Ovary (tissue), 3 donors: ENCODE data around the gene PWP2.

Source experiments
- CTCF ChIP-seq, 3 donors: fragments of 450-650 bp in 2 of 3; fragments of 200-600 bp in 1 of 3; IDR thresholded peaks; one replicate each; pipeline versions ENCODE4 v1.5.1 to v1.8.0; 2016 to 2022; ENCODE audit warnings: antibody characterized with exemption in 3 of 3, mild to moderate bottlenecking in 1 of 3
- EP300 ChIP-seq: sonication (generic); formaldehyde crosslinking; IDR thresholded peaks from one replicate; pipeline ENCODE4 v1.6.1; 2017; ENCODE audit warnings: antibody characterized with exemption
- POLR2A ChIP-seq: fragments of 450-650 bp; IDR thresholded peaks from one replicate; pipeline ENCODE4 v1.6.1; 2017; ENCODE audit warnings: antibody characterized with exemption, mild to moderate bottlenecking, moderate library complexity
- donor health status: DM: no; HTN: no; CAD: no.

- TF ChIP-seq CTCF (IDR thresholded peaks at IDR 0.05) (no peak), EP300 (no peak), POLR2A (no peak)
Measured at GRCh38 chr21:44082648-44083440, 24.4 kb upstream of the PWP2 start.
